Left cardiac atrium (tissue), 4 donors: ENCODE measurements around the gene FAM25A. TPM values are rescaled to one million over a fixed set of nuclear protein-coding genes. Genes with fewer than 3 reads are reported as not detected.
"Not testable (repeated sequence)": the region's sequence is repeated elsewhere in the genome, so short reads cannot be mapped to it uniquely, and the experiment has no call there.

Experiments
- ATAC-seq, 2 donors: fragments of 200-7000 bp; cut with Tn5 transposase; one replicate each; pipeline ENCODE4 v1.9.1; 2020; ENCODE audit warnings: mild to moderate bottlenecking in 2 of 2, moderate library complexity in 2 of 2
- DNase-seq: peaks from one replicate; pipeline ENCODE4 v3.0.0-alpha.2; 2020
- intact Hi-C, 2 donors: fragments of 100-400 bp; cut with DNase I; formaldehyde crosslinking; loops; one replicate each; pipeline versions ENCODE4 v1.14.1 to v1.15.1; 2022 to 2023
- long read RNA-seq: library from polyadenylated mRNA; unstranded; transcript quantifications from one replicate; pipeline ENCODE4 v2.0.0, GENCODE V29; 2021
- total RNA-seq, 2 donors: library from RNA; stranded (reverse); fragmentation: NEBNext Ultra II Directional; extraction: Animal tissue kit (Norgen Biotek cat#: 25700); gene quantifications; one replicate each; pipeline ENCODE4 v1.2.1, GENCODE V29; 2021
- donor health status: DM: no; HTN: yes; CAD: no.
- donor health status: DM: no; HTN: yes; CAD: no; lungs with severe emphysema.
- donor health status: DM: yes; HTN: yes; CAD: no.
- donor health status: Dilated cardiomyopathy.

Gene FAM25A
- not detected for total RNA-seq
- long read RNA-seq, result 0 reads

DNA sequence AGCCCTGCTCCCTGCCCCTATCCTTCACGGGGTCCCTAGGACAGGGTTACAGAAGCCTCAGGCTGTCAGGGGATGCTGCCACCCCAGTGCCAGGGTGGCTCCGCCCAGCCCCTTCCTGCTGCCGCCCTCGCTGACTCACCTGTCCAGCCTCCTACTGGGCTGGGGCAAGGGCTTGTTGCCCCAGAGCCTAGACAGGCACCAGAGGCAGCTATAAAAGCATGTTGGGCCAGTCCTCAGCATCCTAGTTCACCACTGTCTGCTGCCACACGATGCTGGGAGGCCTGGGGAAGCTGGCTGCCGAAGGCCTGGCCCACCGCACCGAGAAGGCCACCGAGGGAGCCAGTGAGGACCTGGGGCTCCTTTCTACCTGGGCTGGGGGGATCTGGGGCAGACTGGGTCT, at the start of gene FAM25A:
FAM25A (plus strand) TSS at position 239 of the 400 bp plus-strand sequence; CDS start at position 270, 31 bp downstream.
- ATAC-seq, intact Hi-C loops, DNase-seq: not testable (repeated sequence)

DNA sequence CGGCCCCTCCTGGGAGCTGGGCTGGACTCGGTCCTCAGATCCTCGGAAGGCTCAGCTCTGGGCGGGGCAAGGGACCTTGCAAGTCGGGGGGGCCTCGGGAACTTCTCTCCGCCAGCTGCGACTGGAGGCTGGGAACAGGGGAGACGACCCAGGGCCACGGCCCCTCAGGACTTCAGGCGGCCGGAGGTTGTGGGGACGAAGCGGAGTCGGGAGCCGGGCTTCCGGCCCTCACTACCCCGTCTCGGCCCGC, 49.2 kb upstream of the FAM25A start:
- DNase-seq, result no peak
- peak in 1 of 2 donors; percentile 32 for ATAC-seq
- intact Hi-C loops, result no loop called here

DNA sequence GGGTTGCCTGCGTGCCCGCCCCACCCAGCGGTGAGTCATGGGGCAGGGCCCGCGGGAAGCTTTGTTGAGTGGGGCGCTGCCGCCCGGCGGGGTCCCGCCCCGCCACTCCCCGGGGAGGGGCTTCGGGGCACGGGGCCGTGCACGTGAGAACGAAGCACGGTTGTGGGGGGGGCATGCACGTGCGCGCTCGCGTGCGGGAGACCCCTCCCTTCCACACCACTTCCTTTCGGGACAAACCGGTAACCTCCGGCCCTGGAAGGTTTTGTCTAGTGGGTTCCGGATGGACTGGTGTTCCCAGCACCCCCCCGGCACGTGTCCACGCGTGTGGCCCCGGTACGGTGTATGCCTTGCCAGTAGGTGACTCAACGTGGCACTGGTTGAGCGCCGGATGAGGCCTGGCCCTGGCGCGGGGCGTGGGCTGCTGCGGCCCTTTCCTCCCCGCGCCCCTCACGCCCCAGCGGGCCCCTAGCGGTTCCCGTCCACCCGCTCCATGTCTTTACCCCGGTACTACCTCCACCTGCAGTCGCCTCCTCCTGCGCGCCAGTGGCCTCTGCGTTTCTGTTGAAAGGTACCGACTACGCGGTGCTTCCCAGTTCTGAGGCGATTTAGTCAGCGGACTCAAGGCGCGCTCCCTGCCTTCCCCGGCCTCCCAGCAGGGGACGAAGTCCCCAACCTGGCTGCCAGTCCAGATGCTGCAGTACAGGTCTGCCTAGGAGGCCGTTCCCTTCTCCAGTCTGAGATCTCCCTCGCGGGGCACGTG, 48.7 kb upstream of the FAM25A start:
- intact Hi-C loops, result no loop called here
- peak; percentile 84 to 87 for ATAC-seq
- DNase-seq, result peak; percentile 93

DNA sequence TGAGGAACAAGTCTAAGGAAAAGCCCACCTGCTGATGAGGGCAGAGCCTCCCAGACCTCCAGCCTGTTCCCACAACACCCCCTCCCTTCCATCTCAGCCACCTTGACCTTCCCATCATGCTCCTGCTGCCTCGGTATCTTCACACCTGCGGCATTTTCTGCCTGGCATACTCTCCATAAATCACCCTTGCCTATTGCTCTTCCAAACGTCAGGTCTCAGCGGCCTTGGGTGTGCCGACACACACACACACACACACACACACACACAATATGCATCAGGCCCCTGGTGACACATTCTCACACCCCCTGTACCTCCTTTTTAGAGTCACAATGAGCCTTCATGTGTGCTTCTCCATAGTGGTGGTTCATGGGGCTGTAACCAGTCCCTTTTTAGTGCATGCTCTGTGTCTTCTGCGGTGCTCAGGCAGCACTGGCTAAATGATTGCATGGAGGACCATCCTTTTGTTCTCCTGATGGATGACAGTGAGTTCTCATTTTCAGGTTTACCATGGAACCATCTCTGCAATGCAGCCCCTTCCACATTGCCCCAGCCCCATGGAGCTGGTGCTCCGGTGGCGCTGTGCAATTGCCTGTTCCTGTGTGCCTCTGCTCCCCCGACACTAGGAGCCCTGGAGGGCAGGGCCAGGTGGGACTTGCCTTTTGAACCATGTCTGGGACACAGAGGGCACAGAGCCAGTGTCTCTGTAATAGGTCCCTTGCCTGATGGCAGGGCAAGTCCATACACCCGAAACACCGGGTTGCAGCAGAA, 47.3 kb upstream of the FAM25A start:
- ATAC-seq, result no peak
- intact Hi-C loops, result no loop called here
- DNase-seq, result no peak

DNA sequence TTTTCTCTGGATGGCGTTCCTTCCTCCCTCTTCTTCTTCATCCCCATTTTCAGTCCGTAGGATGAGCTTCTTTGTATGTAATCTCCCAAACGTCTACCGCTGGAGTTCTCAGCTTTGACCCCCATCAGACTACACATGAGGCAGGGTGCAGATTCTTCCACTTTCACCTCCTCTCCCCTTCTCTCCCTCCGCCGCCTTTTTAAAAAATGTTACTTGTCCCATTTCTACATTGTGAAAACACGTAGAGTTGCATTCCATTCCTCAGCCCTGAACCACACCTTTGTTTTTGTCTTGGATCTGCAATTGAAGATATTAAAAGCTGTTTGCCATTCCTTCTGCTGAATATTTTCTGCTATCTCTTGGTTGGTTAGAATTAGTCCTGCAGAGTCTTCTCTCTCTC, 45.6 kb upstream of the FAM25A start:
- intact Hi-C loops, result no loop called here
- DNase-seq (no peak), ATAC-seq (no peak)

DNA sequence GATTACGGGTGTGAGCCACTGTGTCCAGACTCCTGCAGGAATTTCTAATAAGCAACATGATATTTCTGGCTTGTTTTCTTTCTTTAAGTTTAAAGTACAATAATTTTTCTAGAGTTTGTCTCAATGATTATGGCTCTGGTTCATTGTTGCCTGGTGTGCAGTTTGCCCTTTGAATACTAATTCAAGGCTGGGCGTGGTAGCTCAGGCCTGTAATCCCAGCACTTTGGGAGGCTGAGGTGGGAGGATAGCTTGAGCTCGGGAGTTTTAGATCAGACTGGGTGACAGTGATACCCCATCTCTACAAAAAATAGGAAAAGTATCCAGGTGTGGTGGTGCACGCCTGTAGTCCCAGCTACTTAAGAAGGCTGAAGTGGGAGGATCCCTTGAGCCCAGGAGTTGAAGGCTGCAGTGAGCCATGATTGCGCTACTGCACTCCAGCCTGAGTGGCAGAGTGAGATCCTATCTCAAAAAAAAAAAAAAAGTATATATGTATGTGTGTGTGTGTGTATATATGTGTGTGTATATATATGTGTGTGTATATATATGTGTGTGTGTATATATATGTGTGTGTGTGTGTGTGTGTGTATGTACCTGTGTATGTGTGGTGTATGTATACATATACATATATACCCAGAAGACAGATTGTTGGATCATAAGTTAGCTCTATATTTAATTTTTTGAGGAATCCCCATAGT, 43.6 kb upstream of the FAM25A start:
- intact Hi-C loops, result no loop called here
- DNase-seq (no peak), ATAC-seq (no peak)

DNA sequence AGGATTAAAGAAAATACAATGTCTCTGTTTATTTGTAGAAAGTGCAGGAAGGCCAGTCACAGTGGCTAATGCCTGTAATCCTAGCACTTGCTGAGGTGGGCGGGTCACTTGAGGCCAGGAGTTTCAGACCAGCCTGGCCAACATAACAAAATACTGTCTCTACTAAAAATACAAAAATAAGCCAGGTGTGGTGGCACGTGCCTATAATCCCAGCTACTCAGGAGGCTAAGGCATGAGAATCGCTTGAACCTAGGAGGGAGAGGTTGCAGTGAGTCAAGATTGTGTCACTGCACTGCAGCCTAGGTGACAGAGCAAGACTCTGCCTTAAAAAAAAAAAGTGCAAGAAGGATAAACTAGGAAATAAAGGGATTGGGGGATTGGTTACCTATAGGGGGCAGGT, 41.6 kb upstream of the FAM25A start:
- intact Hi-C loops, ATAC-seq, DNase-seq: not testable (repeated sequence)

DNA sequence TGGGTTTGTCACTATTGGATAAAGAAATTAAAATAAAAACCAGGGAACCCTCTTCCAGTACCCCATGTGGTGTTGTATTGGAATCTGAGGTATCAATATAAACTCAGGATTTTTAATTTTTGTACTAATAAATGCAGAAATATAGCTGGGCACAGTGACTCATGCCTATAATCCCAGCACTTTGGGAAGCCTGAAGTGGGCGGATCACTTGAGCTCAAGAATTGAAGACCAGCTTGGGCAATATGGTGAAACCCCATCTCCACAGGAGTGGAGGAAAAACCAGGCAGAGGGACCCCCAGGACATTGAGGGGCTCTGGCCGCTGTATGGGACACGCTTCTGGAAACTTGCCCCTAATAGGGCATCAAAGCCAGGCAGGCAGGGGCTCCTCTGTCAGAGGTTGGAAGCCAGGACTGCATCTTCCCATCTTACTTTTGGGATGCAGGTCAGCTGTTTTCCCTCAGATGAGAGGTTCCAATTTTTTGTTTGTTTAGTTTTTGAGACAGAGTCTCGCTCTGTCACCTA, 40.7 kb upstream of the FAM25A start:
- DNase-seq (no peak), ATAC-seq (peak in 1 of 2 donors; percentile 37)
- intact Hi-C loops, result no loop called here

DNA sequence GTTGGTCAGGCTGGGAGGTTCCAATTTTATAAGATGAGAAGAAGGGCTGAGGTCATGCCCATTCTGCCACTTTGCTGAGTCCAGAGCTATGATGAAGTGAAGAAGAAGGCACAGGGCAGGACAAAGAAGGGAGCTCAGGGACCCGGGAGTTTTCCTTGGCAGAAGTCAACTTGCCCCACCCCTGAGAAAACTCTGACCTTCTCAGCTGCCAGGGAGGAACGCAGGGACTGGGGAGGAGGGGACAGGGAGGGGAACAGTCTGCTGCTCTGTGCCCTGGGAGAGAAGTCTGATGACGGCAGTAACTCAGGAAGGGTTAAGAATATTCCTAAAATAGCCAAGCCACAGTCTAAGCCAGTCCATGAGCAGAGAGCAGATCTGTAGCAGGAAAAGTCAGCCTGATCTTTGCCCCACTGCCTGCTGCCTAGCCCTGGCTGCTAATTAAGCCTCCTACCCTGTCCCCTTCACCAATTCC, 40.1 kb upstream of the FAM25A start:
- intact Hi-C loops, result no loop called here
- DNase-seq (peak; percentile 72), ATAC-seq (peak; percentile 87 to 90)

DNA sequence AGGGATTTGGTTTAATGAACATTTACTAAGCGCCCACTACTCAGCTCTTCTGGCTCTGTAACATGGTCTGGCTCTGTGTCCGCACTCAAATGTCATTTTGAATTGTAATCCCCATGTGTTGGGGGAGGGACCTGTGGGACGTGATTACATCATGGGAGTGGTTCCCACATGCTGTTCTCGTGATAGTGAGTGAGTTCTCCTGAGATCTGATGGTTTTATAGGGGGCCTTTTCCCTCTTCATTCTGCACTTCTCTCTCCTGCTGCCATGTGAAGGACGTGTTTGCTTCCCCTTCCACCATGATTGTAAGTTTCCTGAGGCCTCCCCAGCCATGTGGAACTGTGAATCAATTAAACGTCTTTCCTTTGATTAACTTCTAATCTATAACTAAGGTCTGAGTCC, 39.1 kb upstream of the FAM25A start:
- DNase-seq, intact Hi-C loops: not testable (repeated sequence)
- peak; percentile 25 for ATAC-seq

DNA sequence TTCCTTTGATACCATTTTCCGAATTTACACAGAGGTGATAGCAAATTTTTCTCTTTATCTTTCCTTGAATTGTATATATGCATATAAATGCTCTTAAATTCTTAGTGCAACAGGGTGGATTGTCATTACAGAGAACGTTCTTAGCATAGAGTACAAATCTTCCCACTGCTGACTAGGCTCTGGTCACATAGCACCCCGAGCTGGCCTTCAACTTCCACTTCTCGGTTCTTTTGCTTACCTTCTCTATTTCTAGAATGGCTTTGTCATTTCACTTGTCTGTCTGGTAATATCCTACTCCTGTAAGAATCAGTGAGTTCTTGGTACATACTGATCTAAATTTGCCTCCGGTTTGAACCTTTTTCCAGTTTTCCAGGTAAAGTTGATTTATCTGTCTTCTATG, 38.4 kb upstream of the FAM25A start:
- intact Hi-C loops, result no loop called here
- DNase-seq (no peak), ATAC-seq (no peak)

DNA sequence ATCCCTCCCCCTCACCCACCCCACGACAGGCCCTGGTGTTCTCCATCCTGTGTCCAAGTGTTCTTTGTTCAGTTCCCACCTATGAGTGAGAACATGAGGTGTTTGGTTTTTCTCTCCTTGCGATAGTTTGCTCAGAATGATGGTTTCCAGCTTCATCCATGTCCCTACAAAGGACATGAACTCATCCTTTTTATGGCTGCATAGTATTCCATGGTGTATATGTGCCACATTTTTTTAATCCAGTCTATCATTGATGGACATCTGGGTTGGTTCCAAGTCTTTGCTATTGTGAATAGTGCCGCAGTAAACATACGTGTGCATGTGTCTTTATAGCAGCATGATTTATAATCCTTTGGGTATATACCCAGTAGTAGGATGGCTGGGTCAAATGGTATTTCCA, 35.6 kb upstream of the FAM25A start:
- intact Hi-C loops, DNase-seq: not testable (repeated sequence)

DNA sequence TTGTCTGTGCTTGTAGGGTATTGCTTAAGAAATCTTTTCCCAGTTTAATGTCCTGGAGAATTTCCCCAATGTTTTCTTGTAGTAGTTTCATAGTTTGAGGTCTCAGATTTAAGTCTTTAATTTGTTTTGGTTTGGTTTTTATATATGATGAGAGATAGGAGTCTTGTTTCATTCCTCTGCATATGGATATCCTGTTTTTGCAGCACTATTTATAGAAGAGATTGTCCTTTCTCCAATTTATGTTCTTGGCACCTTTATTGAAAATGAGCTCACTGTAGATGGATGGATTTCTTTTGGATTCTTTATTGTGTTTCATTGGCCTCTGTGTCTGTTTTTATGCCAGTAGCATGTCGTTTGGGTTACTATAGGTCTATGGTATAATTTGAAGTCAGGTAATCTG, 31.6 kb upstream of the FAM25A start:
- ATAC-seq (no peak), DNase-seq (no peak)
- intact Hi-C loops, result no loop called here

More for the DNA sequence above, 35.6 kb upstream of the FAM25A start:
- ATAC-seq, result not testable (repeated sequence)

DNA sequence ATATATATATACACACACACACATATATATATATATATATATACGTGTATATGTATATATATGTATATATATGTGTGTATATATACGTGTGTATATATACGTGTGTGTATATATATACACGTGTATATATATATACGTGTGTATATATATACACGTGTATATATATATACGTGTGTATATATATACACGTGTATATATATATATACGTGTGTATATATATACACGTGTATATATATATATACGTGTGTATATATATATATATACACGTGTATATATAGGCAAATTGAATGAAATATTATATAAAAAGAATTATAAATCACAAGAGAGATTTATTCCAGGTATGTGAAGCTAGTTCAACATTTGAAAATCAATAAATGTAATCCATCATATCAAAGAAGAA, 28.7 kb upstream of the FAM25A start:
- DNase-seq, intact Hi-C loops, ATAC-seq: not testable (repeated sequence)

DNA sequence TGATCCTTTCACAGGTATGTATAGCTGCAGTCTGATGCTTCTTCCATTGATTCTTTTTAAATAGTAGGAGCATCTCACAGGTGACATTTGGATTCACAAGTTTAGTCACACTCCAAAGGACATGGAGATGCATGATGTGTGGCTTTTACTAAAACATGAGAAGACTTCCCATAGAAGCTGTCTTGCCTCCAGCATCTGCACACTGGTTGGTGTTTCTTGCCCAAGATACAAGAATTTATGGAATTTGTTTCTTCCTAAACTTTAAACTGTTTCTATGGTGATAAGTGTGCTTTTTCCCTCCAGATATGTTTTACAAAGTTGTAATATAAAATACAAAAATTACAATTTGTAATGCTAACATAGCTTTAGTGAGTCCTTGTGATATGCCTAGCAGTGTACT, 27.6 kb upstream of the FAM25A start:
- intact Hi-C loops, result no loop called here
- ATAC-seq, result no peak
- DNase-seq, result no peak

DNA sequence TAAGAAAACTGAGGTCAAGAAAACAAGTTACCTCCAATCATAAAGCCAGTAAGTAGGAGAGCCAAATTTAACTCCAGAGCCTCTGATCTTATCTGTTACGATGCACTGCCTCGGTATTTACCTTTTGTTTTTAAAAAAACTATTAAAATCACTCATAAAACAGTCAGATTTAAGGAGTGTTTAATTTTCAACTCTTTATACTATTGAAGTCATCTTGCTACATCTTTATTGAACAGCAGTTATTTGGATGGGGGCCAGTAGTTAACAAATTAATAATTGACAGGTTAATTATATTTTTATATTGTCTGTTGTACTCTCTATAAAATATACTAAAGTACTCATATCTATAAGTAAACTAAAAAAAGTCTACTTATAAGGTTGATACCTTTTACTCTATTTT, 27.2 kb upstream of the FAM25A start:
- intact Hi-C loops, result no loop called here
- ATAC-seq, result no peak
- no peak for DNase-seq

DNA sequence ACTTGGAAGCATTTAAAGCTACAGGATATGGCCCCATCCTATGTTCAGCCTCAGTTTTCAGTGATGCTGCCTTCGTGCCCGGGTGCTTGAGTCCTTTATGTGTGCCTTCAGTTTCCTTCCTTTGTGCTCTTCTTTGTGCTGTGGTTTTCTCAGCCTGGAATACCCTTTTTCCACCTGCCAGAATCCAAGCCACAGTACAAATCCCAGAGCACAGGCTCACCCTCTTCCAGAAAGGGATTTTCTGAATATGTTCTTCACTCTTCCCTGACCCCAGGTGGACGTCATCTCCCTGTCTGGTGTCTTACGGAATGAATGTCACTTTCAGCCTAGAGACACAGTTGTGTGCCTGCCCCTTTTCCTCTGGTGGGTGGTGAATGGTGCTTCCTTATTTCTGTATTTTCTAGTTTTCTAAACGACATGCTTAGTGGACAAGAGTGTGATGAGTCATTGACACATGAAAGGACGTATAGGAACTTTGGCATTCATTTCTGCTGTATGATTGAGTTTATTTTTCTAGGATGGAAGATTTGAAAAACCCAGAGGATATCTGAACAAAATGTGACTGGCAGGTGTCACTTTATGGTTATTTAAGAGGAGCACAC, 20.2 kb upstream of the FAM25A start:
- not testable (repeated sequence) for ATAC-seq

DNA sequence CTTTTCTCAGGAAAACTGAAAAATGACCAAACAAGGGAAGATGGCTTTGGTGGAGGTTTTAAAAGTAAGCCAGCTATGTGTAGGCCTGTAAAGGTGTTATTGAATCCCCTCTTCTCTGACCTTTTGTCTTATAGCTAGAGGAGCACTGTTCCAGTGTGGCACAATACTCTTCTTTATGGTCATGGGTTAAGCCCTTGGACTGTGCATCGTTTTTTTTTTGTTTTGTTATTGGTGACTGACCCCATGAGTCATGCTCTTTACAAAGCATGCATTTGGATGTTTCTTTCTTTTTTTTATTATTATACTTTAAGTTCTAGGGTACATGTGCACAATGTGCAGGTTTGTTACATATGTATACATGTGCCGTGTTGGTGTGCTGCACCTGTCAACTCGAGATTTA, 19.6 kb upstream of the FAM25A start:
- ATAC-seq (no peak), DNase-seq (no peak)
- intact Hi-C loops, result no loop called here

More for the DNA sequence above, 20.2 kb upstream of the FAM25A start:
- intact Hi-C loops, DNase-seq: not testable (repeated sequence)

DNA sequence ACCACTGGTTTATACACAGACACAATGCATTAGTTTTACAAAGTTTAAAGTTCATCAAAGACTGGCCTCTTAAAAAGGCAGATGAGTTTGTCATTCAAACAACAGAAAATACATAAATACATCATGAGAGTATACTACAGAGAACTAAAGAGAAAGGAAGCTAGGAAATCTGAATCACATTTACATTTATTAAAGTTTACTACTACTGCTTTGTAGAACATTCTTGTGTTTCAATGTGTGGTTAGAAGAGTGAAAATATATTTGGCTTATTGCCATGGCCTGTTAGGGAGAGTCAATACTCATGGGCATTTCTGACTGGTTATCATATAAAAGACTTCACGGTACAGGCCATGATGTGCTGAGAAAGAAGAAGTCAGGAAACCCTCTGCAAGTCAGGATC, 13.0 kb upstream of the FAM25A start:
- intact Hi-C loops, result not testable (repeated sequence)

More for the DNA sequence above, 13.0 kb upstream of the FAM25A start:
- not testable (repeated sequence) for DNase-seq, ATAC-seq
